Osteocyte (in vitro differentiated cells): ENCODE measurements around the gene TSHZ3. TPM values are rescaled to one million over a fixed set of nuclear protein-coding genes. Genes with fewer than 3 reads are reported as not detected.

Experiments used
- DNase-seq: peaks from one replicate; pipeline ENCODE4 v3.0.0; 2021; ENCODE audit warnings: mixed read lengths; ENCODE audit not compliant: unreplicated experiment; ENCODE audit errors: extremely low spot score
- H3K27ac Mint-ChIP-seq: one replicate; pipeline ENCODE4 v1.8.0; 2021; ENCODE audit warnings: mild to moderate bottlenecking, mixed read lengths; ENCODE audit not compliant: unreplicated experiment
- H3K27me3 Mint-ChIP-seq: one replicate; pipeline ENCODE4 v1.8.0; 2021; ENCODE audit warnings: mixed read lengths; ENCODE audit not compliant: unreplicated experiment
- H3K36me3 Mint-ChIP-seq: one replicate; pipeline ENCODE4 v1.8.0; 2021; ENCODE audit warnings: mixed read lengths; ENCODE audit not compliant: unreplicated experiment
- H3K4me1 Mint-ChIP-seq: one replicate; pipeline ENCODE4 v1.8.0; 2021; ENCODE audit warnings: mixed read lengths; ENCODE audit not compliant: unreplicated experiment
- H3K4me3 Mint-ChIP-seq: one replicate; pipeline ENCODE4 v1.8.0; 2021; ENCODE audit warnings: mild to moderate bottlenecking, moderate library complexity, mixed read lengths; ENCODE audit not compliant: unreplicated experiment
- H3K9me3 Mint-ChIP-seq: one replicate; pipeline ENCODE4 v1.8.0; 2021; ENCODE audit warnings: mixed read lengths; ENCODE audit not compliant: unreplicated experiment
- total RNA-seq: library from RNA; stranded (reverse); gene quantifications from 2 replicates; pipeline ENCODE4 v1.2.1, GENCODE V29; 2021
- TF ChIP-seq, protein P1 (sequence below): fragments of 200-600 bp; sonication (generic); IDR thresholded peaks from 2 replicates; pipeline ENCODE4 v1.5.0; 2021; ENCODE audit warnings: antibody characterized with exemption, mild to moderate bottlenecking, moderate library complexity

Gene TSHZ3
- total RNA-seq, 1 donor from 2014 or later, result 10.7 TPM

DNA sequence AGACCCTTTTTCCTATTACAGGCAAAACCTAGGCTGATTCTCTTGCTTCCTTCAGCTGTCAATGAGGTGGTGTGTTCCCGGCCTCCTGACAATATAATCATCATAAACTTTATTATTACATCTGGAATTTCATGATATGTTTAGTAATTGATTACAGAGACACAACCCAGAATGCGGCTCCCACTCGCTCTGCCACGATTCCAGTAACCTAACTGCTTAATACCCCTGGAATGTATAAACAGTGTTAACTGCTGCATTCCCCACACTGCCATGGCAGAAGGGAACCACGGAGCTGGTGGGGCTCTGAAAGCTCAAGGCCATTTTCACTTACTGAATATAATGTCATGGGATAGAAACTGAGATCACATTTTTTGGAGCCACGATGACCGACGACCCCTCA is 17.1 kb downstream of the TSHZ3 start:
- H3K9me3 Mint-ChIP-seq, result no peaks in the 10 kb centered on the region

DNA sequence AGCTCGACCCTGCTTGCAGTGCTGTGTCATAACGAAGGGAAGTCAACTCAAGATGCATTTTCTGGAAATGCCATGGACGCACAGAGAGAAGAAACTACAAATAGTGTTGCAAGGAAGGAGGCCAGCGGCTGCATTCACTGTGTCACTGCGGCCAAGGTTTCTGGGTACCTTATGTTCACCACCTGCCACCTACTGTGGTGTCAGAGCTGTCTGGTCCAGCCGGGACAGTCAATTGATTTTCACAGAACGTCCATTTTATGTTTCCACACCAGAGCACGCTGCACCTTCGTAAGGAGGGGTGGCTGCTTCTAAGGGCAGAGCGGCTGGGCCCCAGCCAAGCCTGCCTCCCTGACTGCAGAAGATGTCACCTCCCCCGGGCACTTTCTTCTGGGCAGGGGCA is 17.7 kb downstream of the TSHZ3 start:
- Mint-ChIP-seq H3K4me3 (no peak overlapping the region), H3K36me3 (peaks cover 4% of the 10 kb centered on the region), H3K27ac (peak overlapping the region; percentile 70), H3K27me3 (no peaks in the 10 kb centered on the region), H3K4me1 (peaks cover 48% of the 10 kb centered on the region), H3K9me3 (no peaks in the 10 kb centered on the region)
- no peak for DNase-seq
- TF ChIP-seq, protein P1, sequence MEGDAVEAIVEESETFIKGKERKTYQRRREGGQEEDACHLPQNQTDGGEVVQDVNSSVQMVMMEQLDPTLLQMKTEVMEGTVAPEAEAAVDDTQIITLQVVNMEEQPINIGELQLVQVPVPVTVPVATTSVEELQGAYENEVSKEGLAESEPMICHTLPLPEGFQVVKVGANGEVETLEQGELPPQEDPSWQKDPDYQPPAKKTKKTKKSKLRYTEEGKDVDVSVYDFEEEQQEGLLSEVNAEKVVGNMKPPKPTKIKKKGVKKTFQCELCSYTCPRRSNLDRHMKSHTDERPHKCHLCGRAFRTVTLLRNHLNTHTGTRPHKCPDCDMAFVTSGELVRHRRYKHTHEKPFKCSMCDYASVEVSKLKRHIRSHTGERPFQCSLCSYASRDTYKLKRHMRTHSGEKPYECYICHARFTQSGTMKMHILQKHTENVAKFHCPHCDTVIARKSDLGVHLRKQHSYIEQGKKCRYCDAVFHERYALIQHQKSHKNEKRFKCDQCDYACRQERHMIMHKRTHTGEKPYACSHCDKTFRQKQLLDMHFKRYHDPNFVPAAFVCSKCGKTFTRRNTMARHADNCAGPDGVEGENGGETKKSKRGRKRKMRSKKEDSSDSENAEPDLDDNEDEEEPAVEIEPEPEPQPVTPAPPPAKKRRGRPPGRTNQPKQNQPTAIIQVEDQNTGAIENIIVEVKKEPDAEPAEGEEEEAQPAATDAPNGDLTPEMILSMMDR, result no peak

More for the DNA sequence above, 17.1 kb downstream of the TSHZ3 start:
- peaks cover 4% of the 10 kb centered on the region for H3K36me3 Mint-ChIP-seq
- H3K4me1 Mint-ChIP-seq, result peaks cover 48% of the 10 kb centered on the region
- TF ChIP-seq, protein P1, result no peak
- no peak for DNase-seq
- H3K27ac Mint-ChIP-seq, result peak overlapping the region; percentile 47
- H3K4me3 Mint-ChIP-seq, result no peak overlapping the region
- H3K27me3 Mint-ChIP-seq, result no peaks in the 10 kb centered on the region

GRCh38 chr19:31330761-31331160 is 18.5 kb downstream of the TSHZ3 start:
- no peaks in the 10 kb centered on the region for H3K9me3 Mint-ChIP-seq
- H3K27ac Mint-ChIP-seq, result peak overlapping the region; percentile 77
- no peaks in the 10 kb centered on the region for H3K27me3 Mint-ChIP-seq
- peaks cover 48% of the 10 kb centered on the region for H3K4me1 Mint-ChIP-seq
- no peak for DNase-seq
- no peaks in the 10 kb centered on the region for H3K36me3 Mint-ChIP-seq
- H3K4me3 Mint-ChIP-seq, result no peak overlapping the region
- TF ChIP-seq, protein P1, result no peak

GRCh38 chr19:31330237-31330636 is 19.0 kb downstream of the TSHZ3 start:
- peaks cover 48% of the 10 kb centered on the region for H3K4me1 Mint-ChIP-seq
- TF ChIP-seq, protein P1, result no peak
- H3K27ac Mint-ChIP-seq, result peak overlapping the region; percentile 77
- no peaks in the 10 kb centered on the region for H3K36me3 Mint-ChIP-seq
- no peaks in the 10 kb centered on the region for H3K27me3 Mint-ChIP-seq
- H3K9me3 Mint-ChIP-seq, result no peaks in the 10 kb centered on the region
- no peak for DNase-seq
- no peak overlapping the region for H3K4me3 Mint-ChIP-seq

- no peak overlapping the region for H3K4me3 Mint-ChIP-seq
- DNase-seq, result no peak
- TF ChIP-seq, protein P1, result no peak
- no peaks in the 10 kb centered on the region for H3K36me3 Mint-ChIP-seq
- H3K27ac Mint-ChIP-seq, result peak overlapping the region; percentile 77
- H3K9me3 Mint-ChIP-seq, result no peaks in the 10 kb centered on the region
- no peaks in the 10 kb centered on the region for H3K27me3 Mint-ChIP-seq
- peaks cover 45% of the 10 kb centered on the region for H3K4me1 Mint-ChIP-seq
Observed at GRCh38 chr19:31329819-31330218, 19.4 kb downstream of the TSHZ3 start.
